NCI-H2029 treated with DMSO at 0.1 percent for 48 hours (cell line): ENCODE measurements around the gene MYH10.
"Not testable (repeated sequence)": the region's sequence is repeated elsewhere in the genome, so short reads cannot be mapped to it uniquely, and the experiment has no call there.

Source experiments
- DNase-seq: peaks from one replicate; lab custom pipeline; 2025; lab: John Stamatoyannopoulos, UW

Gene MYH10

DNA sequence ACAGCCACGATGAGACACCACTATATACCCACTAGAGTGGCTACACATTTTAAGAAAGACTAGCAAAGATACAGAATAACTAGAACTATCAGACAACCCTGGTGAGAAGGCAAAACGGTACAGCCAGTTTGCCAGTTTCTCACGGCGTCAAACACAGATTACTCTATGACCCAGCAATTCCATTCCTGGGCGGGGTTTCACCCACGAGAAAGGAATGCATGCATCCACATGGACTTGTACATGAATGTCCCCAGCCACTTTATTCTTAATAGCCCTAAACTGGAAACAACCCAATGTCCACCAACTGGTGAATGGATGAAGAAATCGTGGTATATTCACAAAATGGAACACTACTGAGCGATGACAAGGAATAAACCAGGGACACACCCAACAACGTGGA, 74.5 kb downstream of the MYH10 start:
- DNase-seq, result no peak

DNA sequence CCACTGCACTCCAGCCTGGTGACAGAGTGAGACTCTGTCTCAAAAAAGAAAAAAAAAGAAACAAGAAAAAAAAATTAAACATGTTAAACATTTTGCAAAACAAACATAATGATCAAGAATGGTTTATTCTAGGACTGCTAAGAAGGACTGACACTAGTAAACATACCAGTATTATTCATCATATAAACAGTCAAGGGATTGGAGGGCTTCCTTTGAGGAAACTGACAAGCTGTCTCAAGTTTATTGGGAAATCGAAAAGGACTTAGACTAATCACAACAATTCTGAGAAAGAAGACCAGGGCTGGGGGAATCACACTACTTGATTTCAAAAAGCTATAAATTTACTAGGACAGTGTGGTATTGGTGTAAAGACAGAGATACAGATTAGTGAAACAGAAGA, 75.5 kb downstream of the MYH10 start:
- DNase-seq, result no peak

DNA sequence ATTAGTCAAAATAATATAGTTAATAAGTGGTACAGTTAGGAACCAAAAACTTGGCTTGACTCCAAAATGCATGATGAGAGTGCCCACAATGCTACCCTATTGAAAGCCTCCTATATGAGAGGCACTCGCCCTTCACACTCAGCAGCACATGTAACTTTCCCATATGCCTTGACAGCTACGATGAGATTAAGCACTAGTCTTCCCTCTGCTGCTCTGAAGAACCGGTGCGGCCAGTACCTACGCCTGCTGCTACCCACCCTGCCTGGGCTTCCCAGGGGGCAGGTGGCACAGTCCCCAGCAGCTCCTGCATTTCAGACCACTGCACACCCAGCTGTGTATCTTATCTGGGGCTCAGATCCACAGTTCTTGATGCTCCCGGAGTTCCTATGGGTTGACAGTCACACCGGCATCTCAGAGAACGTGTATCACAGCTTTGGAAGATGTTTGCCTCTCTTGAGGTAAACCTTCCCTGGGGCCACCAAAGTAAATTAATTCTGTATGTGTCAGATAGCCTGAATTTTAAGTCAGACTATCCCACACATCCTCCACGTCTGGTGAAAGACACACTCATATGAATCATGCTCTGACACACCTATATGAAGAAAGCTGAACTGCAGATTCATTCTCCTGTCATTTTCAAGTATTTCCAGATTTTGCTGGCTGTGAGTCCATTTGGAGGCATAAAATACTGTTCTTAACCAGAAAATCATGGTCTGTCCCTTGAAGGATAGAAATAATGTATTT, 77.8 kb downstream of the MYH10 start:
- no peak for DNase-seq

- DNase-seq, result no peak
Observed at GRCh38 chr17:8542599-8543502, 87.7 kb downstream of the MYH10 start.

- DNase-seq, result not testable (repeated sequence)
Observed at GRCh38 chr17:8539976-8540375, 90.5 kb downstream of the MYH10 start.

- DNase-seq, result no peak
Observed at GRCh38 chr17:8537734-8538133, 92.8 kb downstream of the MYH10 start.

- DNase-seq, result no peak
Observed at GRCh38 chr17:8534498-8535188, 95.9 kb downstream of the MYH10 start.

- DNase-seq, result no peak
Observed at GRCh38 chr17:8532021-8532420, 98.5 kb downstream of the MYH10 start.

DNA sequence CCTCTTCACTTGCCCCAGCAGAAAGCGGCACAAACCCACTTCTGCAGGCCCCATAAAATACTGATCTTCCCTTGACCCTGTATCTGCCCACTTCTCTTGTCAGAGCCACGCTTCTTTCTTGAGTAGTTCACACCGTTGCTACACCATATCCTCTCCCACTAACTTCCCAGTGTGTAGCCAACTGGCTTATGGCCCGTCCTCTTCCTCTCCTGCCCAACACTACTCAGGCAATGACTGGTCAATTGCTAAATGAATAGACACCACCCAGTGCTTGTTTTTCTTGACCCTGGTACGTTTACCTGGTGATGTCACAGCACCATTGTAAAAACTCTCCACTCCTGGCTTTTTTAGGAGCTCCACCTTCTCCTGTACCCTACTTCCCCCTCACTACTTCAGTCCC, 107.9 kb downstream of the MYH10 start:
- DNase-seq, result no peak

DNA sequence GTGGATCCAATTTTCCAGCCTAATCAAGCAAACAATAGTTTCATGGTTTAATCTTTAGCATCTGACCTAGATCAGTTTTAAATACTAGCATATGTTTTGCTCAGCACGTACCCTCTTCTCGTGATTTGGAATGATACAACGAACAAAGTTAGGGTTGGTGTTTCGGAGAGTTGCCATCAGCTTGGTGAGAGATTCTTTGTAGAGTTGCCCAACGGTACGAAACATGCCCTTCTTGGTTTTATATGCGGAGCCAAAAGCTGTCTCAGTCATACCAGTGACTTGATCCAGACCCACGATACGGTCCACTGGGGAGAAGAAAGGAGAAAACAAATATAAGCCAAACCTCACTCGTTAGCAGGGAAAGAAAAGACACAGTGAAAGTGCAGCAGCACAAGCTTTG, 109.5 kb downstream of the MYH10 start:
- no peak for DNase-seq

DNA sequence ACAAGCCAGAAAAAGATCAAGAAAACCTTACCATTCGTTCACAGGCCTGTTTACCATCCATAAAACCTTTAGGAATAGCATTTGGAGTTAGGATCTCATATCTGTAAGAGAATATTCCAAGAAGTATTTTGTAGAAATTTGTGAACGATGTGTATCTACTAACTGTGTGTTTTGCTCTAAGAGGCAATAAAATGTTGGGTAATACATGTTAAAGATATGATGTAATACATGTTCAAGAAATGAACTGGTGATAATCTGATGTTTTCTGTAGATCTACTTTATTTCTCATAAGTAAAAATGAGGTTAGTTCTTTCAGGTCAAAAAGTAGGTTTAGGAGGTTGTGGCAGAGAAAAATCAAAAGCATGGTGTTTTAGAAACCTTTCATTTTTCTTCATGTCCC, 111.7 kb downstream of the MYH10 start:
- DNase-seq, result no peak

- no peak for DNase-seq
Observed at GRCh38 chr17:8518326-8518725, 112.2 kb downstream of the MYH10 start.

- DNase-seq, result no peak
Observed at GRCh38 chr17:8514801-8515200, 115.7 kb downstream of the MYH10 start.

DNA sequence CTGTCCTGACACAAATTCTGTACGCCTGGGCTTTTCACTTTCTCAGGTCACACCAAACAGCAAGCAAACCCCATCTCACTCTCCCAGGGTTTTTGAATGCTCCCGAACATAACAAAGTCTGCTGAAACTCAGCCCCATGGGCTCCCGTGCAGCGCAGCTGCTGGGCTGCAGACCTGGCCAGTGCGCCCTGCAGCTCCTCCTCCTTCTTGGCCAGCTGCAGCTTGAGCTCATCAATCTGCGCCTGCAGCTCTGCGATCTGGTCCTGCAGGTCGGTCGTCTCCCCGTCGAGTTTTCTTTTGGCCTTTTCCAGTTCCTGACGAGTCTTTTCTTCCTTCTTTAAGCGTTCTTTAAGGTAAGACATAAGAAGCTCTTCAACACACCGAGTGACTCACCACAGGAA, 124.4 kb downstream of the MYH10 start:
- DNase-seq, result no peak

DNA sequence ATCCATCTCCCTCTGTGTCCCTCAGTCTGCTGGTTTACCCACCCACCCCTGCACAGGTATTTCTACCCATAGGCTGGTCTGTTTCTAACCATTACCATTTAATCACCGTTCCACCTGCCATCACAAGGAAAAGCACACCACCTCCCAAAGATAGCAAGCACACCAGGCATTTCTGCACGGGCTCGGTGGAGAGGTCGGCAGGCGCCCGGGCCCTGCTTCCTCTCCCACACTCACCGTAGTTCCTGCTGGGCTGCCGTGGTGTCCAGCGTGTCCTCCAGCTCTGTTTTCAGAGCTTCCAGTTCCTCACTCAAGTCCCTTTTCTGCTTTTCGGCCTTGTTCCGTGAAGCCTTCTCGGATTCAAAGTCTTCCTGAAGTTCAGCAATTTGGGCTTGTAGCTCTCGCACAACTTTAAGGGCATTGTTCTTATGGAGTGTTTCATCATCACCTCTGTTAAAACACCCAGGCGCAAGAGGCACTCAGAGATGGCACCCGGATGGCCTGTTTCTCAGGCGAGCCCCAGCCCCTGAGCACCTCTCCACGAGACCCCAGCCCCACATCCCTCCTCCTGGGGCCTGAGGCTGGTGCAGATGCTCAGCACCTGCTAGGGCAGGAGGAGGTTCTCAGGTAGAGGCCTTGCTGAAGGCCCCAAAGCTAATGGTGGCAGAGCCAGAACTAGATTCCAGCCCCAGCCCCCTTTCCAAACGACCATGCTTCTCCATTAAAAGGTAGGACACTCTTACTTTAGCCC, 125.9 kb downstream of the MYH10 start:
- DNase-seq, result no peak

DNA sequence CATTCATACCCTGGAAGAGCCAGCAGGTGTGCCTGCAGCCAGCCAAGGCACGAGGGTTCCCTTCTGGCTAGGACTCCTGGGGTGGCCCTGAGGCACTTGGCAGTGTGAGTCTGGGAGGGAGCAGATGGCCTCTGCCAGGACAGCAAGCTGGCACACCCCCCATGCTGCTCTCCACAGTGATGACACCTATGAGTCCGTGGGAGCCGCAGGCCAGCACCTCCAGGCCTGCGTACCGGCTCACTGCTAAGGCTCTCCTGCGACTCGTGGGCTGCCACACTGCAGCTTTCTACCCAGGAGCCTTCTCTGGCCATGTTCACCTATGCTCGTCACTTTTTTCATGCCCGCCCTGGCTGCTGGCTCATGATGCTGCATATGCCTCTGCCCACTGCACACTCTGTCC, 126.7 kb downstream of the MYH10 start:
- no peak for DNase-seq

DNA sequence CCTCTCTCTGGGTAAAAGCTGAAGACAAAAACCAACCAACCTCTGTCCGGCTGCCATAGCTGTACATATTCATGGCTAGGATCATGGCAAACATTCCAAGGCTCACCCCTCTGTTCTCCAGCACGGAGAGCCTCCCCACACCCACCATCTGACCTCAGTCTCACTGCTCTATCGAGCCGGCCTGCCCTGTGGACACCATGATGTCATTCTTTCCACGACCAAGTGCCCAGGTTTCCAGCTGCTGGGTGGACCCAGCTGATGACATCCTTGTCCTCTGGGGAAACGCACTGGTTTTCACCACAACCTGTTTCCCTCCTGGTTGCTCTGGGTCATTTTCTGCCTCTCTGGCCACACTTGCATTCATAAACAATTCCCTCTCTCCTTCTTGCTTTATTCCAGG, 127.2 kb downstream of the MYH10 start:
- DNase-seq, result no peak

- DNase-seq, result no peak
Observed at GRCh38 chr17:8502126-8502525, 128.4 kb downstream of the MYH10 start.

DNA sequence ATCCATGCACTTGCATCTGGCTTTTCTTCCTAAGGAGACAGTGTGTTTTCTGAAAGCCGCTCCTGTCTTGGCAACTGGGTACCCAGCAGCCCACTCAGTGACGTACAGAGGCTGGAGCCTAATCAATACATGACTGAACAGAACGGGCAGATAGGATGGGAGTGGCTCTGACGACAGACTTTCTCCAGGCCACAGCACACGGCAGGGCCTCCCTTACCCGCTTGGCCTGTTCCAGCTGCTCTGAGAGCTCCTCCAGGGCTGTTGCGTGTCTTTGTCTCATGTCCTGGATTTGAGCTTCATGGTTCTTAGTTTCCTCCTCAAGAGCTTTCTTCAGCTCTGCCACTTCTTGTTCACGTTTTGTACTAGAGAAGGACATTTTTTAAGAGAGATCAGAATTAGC, 129.9 kb downstream of the MYH10 start:
- no peak for DNase-seq

- no peak for DNase-seq
Observed at GRCh38 chr17:8499614-8500013, 130.9 kb downstream of the MYH10 start.

DNA sequence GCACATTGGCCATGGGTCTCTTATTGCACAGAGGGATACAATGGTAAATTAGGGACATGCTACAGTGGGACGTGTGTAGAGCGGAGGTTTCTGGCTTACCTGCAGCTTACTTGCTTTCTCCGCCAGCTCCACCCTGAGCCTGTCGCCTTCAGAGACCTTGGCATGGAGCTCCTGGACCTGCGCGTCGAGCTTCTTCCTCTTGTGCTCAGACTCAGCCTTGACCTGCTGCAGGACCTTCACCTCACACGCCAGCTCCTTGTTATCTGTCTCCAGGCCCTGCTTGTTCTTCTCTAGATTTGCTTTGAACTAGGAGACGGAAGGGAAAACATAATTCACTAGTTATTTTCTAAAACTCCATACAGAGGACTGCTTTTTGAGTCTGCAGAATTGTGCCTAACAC, 131.4 kb downstream of the MYH10 start:
- DNase-seq, result no peak

- no peak for DNase-seq
Observed at GRCh38 chr17:8496081-8496480, 134.4 kb downstream of the MYH10 start.
